DMS 273 (cell line): ENCODE measurements around the gene ALDH1A2.
A peak's percentile ranks its signal among the peaks of the same experiment; 100 is the strongest.
"Not testable (repeated sequence)": the region's sequence is repeated elsewhere in the genome, so short reads cannot be mapped to it uniquely, and the experiment has no call there.

Source experiments
- DNase-seq: peaks from one replicate; lab custom pipeline; 2025; ENCODE audit not compliant: unreplicated experiment; lab: John Stamatoyannopoulos, UW

The ALDH1A2 gene

DNA sequence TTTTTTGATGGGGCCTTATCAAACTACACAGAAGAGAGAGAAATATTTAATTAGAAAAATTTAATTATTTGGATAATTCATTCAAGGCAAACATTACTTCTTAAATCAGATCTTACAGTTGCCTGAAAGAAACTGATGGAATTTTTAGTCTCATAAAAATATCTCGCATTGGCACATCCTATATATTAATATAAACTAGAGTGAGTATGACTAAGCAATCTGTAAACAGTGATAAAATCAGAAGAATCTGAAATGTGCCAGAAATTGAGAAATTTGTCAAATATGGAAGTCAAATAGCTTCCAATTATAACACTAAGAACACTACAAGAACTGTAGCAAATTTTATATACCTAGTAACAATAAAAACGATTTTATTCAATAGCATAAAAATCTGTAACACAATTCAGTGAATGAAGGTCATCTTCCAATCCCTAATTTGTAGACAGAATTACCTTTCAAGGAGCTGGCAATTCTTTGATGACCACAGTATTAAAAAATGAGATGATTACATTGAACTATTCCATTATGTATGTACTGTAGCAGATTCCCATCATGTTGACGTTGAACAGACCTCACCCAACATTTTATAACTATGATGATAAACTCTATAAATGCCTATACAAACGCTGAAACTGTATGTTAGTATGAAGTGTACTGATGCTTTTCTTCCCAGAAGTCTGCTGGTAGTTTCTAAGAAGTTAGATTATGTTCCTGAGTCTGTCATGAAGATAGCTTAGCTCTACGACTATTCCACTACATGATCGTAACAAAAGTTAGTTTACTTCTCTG is 63.0 kb downstream of the ALDH1A2 start:
- no peak for DNase-seq

GRCh38 chr15:57999699-58000098 is 65.8 kb downstream of the ALDH1A2 start:
- not testable (repeated sequence) for DNase-seq

- DNase-seq: no peak
Measured at GRCh38 chr15:57996561-57996960, 69.0 kb downstream of the ALDH1A2 start.

DNA sequence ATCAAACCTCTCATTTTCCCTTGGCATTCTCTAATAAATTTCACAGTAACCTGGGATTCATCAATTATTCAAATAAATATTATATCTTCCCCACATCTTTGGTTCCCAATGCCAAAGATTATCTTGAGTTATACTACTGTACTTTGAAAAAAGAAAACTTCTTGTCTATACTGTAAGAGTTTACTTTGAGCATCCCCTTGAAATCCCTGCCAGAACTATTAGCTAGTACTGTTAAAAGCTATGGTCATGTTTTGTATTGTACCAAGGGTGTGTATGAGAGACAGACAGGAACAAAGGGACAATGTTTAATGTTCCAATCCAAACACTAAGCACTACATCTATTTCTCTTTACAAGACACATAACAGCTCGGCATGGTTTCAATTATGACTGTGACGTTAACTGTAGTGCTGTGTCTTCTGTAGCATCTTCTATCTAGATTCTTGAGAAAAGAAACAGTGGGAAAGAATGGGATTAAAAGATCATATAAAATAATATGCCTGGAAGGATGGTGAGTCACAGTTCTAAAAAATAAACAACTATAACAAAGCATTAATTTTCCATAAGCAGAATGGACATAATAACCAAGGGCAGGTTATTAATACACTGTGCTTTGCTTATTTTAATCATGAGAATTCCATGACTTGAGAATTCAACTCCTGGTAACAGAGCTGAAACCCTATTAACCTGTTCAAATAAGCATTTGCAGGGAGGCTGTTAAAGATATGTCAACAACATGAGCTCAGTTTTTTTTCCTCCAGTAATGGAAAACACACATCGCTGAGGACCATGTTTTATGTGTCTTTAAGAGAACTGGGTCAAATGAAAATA is 71.1 kb downstream of the ALDH1A2 start:
- DNase-seq: no peak

- DNase-seq: no peak
Measured at GRCh38 chr15:57993409-57994145, 71.9 kb downstream of the ALDH1A2 start.

GRCh38 chr15:57992761-57993355 is 72.7 kb downstream of the ALDH1A2 start:
- no peak for DNase-seq

- DNase-seq: no peak
Measured at GRCh38 chr15:57973534-57973933, 92.0 kb downstream of the ALDH1A2 start.

DNA sequence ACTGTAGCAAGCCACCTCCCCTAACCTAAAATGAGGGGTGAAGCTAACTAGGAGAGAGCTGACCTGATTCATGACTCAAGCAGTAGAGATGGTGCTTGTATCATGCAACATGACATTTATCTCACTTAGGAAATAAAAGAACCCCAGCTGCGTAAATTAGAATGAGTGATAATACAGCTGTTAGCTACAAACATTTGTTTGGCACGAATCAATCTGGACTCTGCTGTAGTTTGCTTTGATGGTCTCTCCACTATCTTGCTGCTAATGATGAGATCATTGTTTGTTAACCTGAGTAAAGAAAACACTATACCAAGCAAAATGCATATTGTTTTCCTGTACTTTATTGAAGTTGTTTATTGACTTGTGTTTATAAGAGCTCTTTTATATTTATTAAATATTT is 92.6 kb downstream of the ALDH1A2 start:
- DNase-seq: no peak

GRCh38 chr15:57969996-57970395 is 95.5 kb downstream of the ALDH1A2 start:
- no peak for DNase-seq

DNA sequence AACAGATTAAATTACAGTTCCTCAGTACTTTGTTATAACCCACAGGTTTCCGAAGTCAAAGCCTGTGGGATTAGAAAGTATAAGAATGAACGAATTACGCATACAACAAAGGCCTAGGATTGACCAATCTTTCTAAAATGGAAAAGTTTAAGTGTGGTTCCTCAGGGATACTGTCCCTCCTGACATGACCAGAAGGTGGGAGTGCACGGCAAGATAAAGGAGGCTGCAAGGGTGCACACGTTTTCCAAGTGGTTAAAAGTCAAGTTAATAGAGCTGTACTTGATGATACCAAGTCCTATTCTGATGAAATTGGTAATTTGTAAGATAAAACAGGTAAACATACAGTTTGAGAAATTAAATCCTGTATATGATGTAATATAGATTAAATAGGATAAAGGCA is 96.2 kb downstream of the ALDH1A2 start:
- DNase-seq: peak; percentile 54

DNA sequence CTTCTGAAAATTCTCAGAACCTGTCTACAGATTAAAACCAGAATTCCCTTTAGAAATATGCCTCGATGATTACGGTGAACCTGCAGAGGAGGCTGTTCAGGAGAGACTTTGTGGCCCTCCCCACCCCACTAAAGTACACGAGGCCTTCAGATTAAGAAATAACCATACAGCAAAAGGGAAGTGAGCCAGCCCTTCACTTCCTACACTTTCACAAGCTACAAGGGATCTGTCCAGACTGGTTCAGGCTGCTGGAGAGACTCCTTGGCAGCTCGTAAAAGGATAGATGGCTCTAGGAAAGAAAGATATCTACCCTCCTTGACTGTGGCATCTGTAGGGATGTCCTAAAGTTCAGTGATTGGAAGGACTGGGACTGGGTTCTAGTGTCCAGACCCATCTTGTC is 102.6 kb downstream of the ALDH1A2 start:
- no peak for DNase-seq

- no peak for DNase-seq
Measured at GRCh38 chr15:57961919-57962318, 103.6 kb downstream of the ALDH1A2 start.

DNA sequence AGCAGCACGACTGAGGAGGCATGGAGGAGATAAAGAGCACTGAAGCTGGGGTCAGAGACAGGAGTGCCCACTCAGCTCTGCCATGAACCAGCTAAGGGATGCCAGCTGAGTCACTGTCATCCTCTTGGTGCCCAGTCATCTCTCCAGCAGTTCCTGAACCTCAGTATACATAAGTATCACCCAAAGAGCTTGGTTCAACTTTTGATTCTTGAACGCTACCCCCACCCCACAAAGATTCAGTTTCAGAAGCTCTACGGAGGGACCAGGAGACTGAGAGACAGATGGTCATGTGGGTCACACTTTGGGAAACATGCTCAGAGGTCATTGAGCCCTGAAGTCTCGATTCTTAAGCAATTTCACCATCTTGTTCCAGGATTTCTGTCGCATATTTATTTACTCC is 108.4 kb downstream of the ALDH1A2 start:
- DNase-seq: no peak

DNA sequence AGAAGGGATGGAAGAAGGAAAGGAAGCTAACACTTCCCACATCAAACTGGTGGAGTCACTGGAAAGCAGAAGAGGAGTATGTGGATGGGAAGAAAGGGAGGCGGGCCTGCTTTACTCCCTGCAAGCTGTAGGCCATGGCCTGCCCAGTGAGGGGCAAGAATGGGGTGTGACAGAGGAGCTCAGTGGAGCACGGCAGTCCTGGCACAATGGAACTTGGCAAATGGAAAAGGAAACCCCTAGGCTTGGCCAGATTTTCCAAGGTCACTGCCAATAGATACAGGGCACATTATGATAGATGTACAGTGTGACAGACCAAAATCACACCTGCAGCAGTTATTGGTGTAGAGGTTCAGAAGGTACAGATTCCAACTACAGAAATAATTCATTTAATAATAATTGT is 111.6 kb downstream of the ALDH1A2 start:
- DNase-seq: no peak

- DNase-seq: no peak
Measured at GRCh38 chr15:57951328-57951932, 114.1 kb downstream of the ALDH1A2 start.

GRCh38 chr15:57950381-57950946 is 115.0 kb downstream of the ALDH1A2 start:
- DNase-seq: no peak

DNA sequence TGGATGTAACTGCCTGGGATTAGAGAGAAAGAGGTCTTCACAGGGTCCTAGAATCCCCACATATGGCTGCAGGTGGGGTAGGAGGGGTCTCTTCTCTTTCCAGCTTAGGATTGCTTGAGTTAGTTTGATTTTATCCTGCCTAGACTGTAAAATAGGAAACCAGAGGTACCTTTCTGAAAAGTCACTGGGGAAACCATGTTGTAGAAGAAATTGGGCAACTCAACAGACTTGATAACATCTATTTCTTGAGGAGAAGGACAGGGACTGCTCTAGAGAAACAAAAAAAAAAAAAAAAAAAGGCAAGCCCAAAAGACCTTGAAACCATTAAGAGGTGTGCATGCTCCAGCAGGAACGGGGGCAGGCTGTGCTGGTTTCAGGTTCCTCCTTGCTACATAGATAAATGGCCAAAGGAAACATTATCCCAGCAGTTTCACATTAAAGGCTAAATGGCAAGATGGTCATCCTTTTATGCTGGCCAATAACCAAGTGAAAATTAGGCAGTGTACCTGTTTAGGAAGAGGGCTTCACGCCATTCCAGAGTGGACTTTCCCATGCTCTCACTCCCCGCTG is 116.1 kb downstream of the ALDH1A2 start:
- DNase-seq: no peak

DNA sequence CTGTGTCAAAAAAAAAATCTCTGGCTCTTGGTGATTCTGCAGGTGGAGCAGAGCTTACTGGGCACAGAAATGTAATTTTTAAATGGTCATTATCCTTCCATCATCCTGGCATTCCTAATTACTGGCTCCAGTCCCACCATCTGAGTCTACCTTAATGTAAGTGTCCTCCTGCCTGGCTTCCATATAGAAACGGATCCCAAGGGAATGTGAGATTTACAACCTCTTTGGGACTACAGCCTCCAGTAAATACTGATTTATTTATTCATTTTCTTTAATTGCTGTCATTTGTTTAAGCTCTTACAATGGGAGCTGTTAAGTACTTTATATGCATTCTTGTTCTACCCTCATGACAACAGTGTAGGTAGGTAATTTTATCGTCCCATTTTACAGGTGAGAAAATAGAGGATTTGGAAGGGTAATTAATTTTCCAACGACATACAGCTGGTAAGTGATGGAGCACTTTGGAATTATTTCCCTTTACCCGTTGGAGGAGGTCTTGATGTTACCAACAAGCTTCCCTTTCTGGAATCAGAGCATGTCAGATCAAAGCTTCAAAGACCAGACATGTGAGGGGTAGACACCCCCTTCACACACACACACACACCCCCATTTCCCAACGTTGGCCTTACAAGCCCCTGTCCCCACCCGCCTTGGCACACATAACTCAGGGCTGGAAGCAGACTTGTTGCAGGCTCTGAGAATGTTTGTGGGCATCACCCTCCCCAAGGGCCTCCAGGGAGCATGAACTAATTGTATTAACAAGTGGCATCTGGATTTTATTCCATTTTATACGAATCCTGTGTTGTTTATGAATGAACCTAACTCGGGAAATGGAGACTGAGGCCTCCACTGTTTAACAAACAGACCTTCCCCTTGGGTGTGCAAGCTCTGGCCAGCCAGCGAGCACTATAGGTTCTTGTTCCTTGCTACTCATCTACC is 116.9 kb downstream of the ALDH1A2 start:
- DNase-seq: no peak

GRCh38 chr15:57947781-57948180 is 117.7 kb downstream of the ALDH1A2 start:
- DNase-seq: peak; percentile 21
